HEK293 (cell line): ENCODE measurements around the gene VWA5B1.
A peak's percentile ranks its signal among the peaks of the same experiment; 100 is the strongest.

ENCODE experiments used
- CTCF ChIA-PET: fragments of 350-600 bp; formaldehyde crosslinking; extraction: SDS; loops from one replicate; lab custom pipeline; 2021; ENCODE audit warnings: antibody characterized with exemption; lab: Yijun Ruan, JAX
- POLR2A ChIA-PET: fragments of 300-600 bp; formaldehyde crosslinking; extraction: SDS; loops from one replicate; lab custom pipeline; 2020; ENCODE audit warnings: antibody characterized with exemption, inconsistent platforms; lab: Yijun Ruan, JAX
- H3K27ac ChIP-seq: fragments of 200-500 bp; sonication (Bioruptor generic); 2 replicates; pipeline ENCODE4 v1.5.1; 2014; ENCODE audit warnings: low read depth, low read length, control low read depth, inconsistent platforms; ENCODE audit errors: extremely low read depth
- H3K36me3 ChIP-seq, 2 experiments: fragments of 200-500 bp in 1 of 2; sonication (Bioruptor generic) in 1 of 2; 1 replicate in 1 of 2; 2 replicates in 1 of 2; pipeline ENCODE4 v1.5.1; 2014 to 2017; ENCODE audit warnings: inconsistent platforms in 2 of 2, low read length in 2 of 2; ENCODE audit not compliant: control insufficient read depth in 2 of 2, insufficient read depth in 1 of 2
- H3K4me1 ChIP-seq: fragments of 200-500 bp; sonication (Bioruptor generic); 2 replicates; pipeline ENCODE4 v1.5.1; 2014; ENCODE audit warnings: mild to moderate bottlenecking, low read length, inconsistent platforms; ENCODE audit not compliant: control insufficient read depth, insufficient read depth
- H3K4me3 ChIP-seq: 2 replicates; pipeline ENCODE4 v1.5.1; 2011; ENCODE audit warnings: low read depth, mild to moderate bottlenecking, control low read depth, low read length, moderate library complexity
- H3K9me3 ChIP-seq: fragments of 200-500 bp; sonication (Bioruptor generic); 2 replicates; pipeline ENCODE4 v1.5.1; 2014; ENCODE audit warnings: low read depth, low read length, inconsistent platforms; ENCODE audit not compliant: control insufficient read depth, insufficient read depth
- GLI4 ChIP-seq: fragments of 450-650 bp; formaldehyde crosslinking; IDR thresholded peaks from 2 replicates; pipeline ENCODE4 v1.5.1; 2016; ENCODE audit warnings: missing biosample characterization, missing genetic modification characterization
- KLF17 ChIP-seq: fragments of 450-650 bp; formaldehyde crosslinking; IDR thresholded peaks from 2 replicates; pipeline ENCODE4 v1.5.1; 2016; ENCODE audit warnings: missing biosample characterization, missing genetic modification characterization
- KLF7 ChIP-seq: fragments of 450-650 bp; formaldehyde crosslinking; IDR thresholded peaks from 2 replicates; pipeline ENCODE4 v1.5.1; 2016; ENCODE audit warnings: missing biosample characterization, missing genetic modification characterization, borderline replicate concordance
- MZF1 ChIP-seq: fragments of 450-650 bp; formaldehyde crosslinking; IDR thresholded peaks from 2 replicates; pipeline ENCODE4 v1.5.1; 2017; ENCODE audit warnings: missing biosample characterization, missing genetic modification characterization, borderline replicate concordance
- PATZ1 ChIP-seq: fragments of 450-650 bp; formaldehyde crosslinking; IDR thresholded peaks from 2 replicates; pipeline ENCODE4 v1.5.1; 2016; ENCODE audit warnings: missing biosample characterization, missing genetic modification characterization
- PRDM1 ChIP-seq: fragments of 450-650 bp; formaldehyde crosslinking; IDR thresholded peaks from 2 replicates; pipeline ENCODE4; 2016; ENCODE audit warnings: missing biosample characterization, missing genetic modification characterization
- ZBTB17 ChIP-seq: fragments of 450-650 bp; formaldehyde crosslinking; IDR thresholded peaks from 2 replicates; pipeline ENCODE4 v1.5.1; 2016; ENCODE audit warnings: missing biosample characterization, missing genetic modification characterization
- ZBTB26 ChIP-seq: fragments of 450-650 bp; formaldehyde crosslinking; optimal IDR thresholded peaks from 2 replicates; pipeline ENCODE3; 2016; ENCODE audit warnings: missing biosample characterization, mild to moderate bottlenecking, missing genetic modification characterization
- ZFP37 ChIP-seq: fragments of 450-650 bp; formaldehyde crosslinking; IDR thresholded peaks from 2 replicates; pipeline ENCODE4 v1.5.1; 2016; ENCODE audit warnings: missing biosample characterization, missing genetic modification characterization
- ZNF2 ChIP-seq: fragments of 450-650 bp; formaldehyde crosslinking; IDR thresholded peaks from 2 replicates; pipeline ENCODE4 v1.5.1; 2016; ENCODE audit warnings: missing biosample characterization, missing genetic modification characterization
- ZNF510 ChIP-seq: fragments of 450-650 bp; formaldehyde crosslinking; IDR thresholded peaks from 2 replicates; pipeline ENCODE4 v1.5.1; 2018; ENCODE audit warnings: mild to moderate bottlenecking, missing genetic modification characterization, missing biosample characterization; ENCODE audit not compliant: insufficient replicate concordance
- ZNF518A ChIP-seq: fragments of 450-650 bp; formaldehyde crosslinking; conservative IDR thresholded peaks from 2 replicates; pipeline ENCODE4 v1.5.1; 2016; ENCODE audit warnings: low read depth, missing biosample characterization, missing genetic modification characterization
- ZNF560 ChIP-seq: fragments of 450-650 bp; formaldehyde crosslinking; IDR thresholded peaks from 2 replicates; pipeline ENCODE4 v1.5.1; 2017; ENCODE audit warnings: missing biosample characterization, missing genetic modification characterization, borderline replicate concordance
- ZNF629 ChIP-seq: fragments of 450-650 bp; formaldehyde crosslinking; IDR thresholded peaks from 2 replicates; pipeline ENCODE4 v1.5.1; 2017; ENCODE audit warnings: missing biosample characterization, missing genetic modification characterization
- ZNF768 ChIP-seq: fragments of 450-650 bp; formaldehyde crosslinking; IDR thresholded peaks from 2 replicates; pipeline ENCODE4 v1.5.1; 2018; ENCODE audit warnings: missing biosample characterization, mild to moderate bottlenecking, missing genetic modification characterization

The VWA5B1 gene

GRCh38 chr1:20248971-20249612 is 41.6 kb upstream of the VWA5B1 start:
- no peaks in the 10 kb centered on the region for H3K36me3 ChIP-seq
- H3K27ac ChIP-seq: no peak overlapping the region
- TF ChIP-seq PRDM1 (tag by site-specific recombination) (peak; percentile 60), GLI4 (tag by site-specific recombination) (no peak)
- H3K4me1 ChIP-seq: 0 out of 2 replicates have a peak, but pooled peaks cover 2% of the 10 kb centered on the region
- POLR2A ChIA-PET: no interaction called here
- H3K9me3 ChIP-seq: no peaks in the 10 kb centered on the region
- no peak overlapping the region for H3K4me3 ChIP-seq
- CTCF ChIA-PET: interaction anchor here (0.5 to 1.4 kb wide), 3 partner anchors 36 to 1255 kb away, joined by 3 to 4 read pairs (median 3); no protein-coding TSS in a partner anchor

- no peak overlapping the region for H3K27ac ChIP-seq
- TF ChIP-seq PRDM1 (tag by site-specific recombination) (0 out of 2 replicates have a peak, but pooled peaks have one; percentile 8), ZNF510 (tag by site-specific recombination) (no peak)
- 0 out of 2 replicates have a peak, but pooled peaks cover 2% of the 10 kb centered on the region for H3K4me1 ChIP-seq
- H3K9me3 ChIP-seq: no peaks in the 10 kb centered on the region
- no peaks in the 10 kb centered on the region for H3K36me3 ChIP-seq
- ChIA-PET CTCF (interaction anchor here (0.6 to 1.4 kb wide), 2 partner anchors 12 to 55 kb away, joined by 3 to 4 read pairs; no protein-coding TSS in a partner anchor), POLR2A (no interaction called here)
- H3K4me3 ChIP-seq: no peak overlapping the region
Observed at GRCh38 chr1:20250340-20250989, 40.2 kb upstream of the VWA5B1 start.

GRCh38 chr1:20252587-20252986 is 38.1 kb upstream of the VWA5B1 start:
- ChIA-PET CTCF (no interaction called here), POLR2A (no interaction called here)
- no peaks in the 10 kb centered on the region for H3K36me3 ChIP-seq
- H3K27ac ChIP-seq: no peak overlapping the region
- no peak overlapping the region for H3K4me3 ChIP-seq
- H3K9me3 ChIP-seq: no peaks in the 10 kb centered on the region
- H3K4me1 ChIP-seq: 0 out of 2 replicates have a peak, but pooled peaks cover 2% of the 10 kb centered on the region
- TF ChIP-seq ZFP37 (tag by site-specific recombination): no peak
- TF ChIP-seq MZF1: no peak
- no peak for TF ChIP-seq KLF7 (tag by site-specific recombination)

- H3K9me3 ChIP-seq: no peaks in the 10 kb centered on the region
- H3K27ac ChIP-seq: no peak overlapping the region
- H3K4me3 ChIP-seq: no peak overlapping the region
- H3K36me3 ChIP-seq: no peaks in the 10 kb centered on the region
- POLR2A ChIA-PET: no interaction called here
- H3K4me1 ChIP-seq: 0 out of 2 replicates have a peak, but pooled peaks cover 2% of the 10 kb centered on the region
- CTCF ChIA-PET: interaction anchor here (1.0 to 1.1 kb wide), 2 partner anchors 21 to 23 kb away, joined by 4 read pairs; no protein-coding TSS in a partner anchor
- 0 out of 2 replicates have a peak, but pooled peaks have one; percentile 33 for TF ChIP-seq PATZ1 (tag by site-specific recombination)
- TF ChIP-seq ZBTB26: no peak
- 0 out of 2 replicates have a peak, but pooled peaks have one; percentile 32 for TF ChIP-seq ZNF518A (tag by site-specific recombination)
- TF ChIP-seq ZNF560: no peak
- TF ChIP-seq KLF17 (tag by site-specific recombination): peak; percentile 57; the same call in 1 of the 2 replicates
- TF ChIP-seq PRDM1 (tag by site-specific recombination): peak; percentile 86
- TF ChIP-seq ZNF768 (tag by site-specific recombination): peak; percentile 9; the same call in 1 of the 2 replicates
- peak; percentile 65; the same call in 1 of the 2 replicates for TF ChIP-seq ZBTB17 (tag by site-specific recombination)
- peak; percentile 20; the same call in 1 of the 2 replicates for TF ChIP-seq ZNF2 (tag by site-specific recombination)
- TF ChIP-seq ZNF629 (tag by site-specific recombination): peak; percentile 55
Observed at GRCh38 chr1:20255666-20256065, 35.0 kb upstream of the VWA5B1 start.
